Esophagus squamous epithelium (tissue), 4 donors: ENCODE measurements around the gene GBX1.

ENCODE experiments used
- POLR2A ChIP-seq, 4 donors: fragments of 450-650 bp; IDR thresholded peaks; one replicate each; pipeline ENCODE4 v1.6.1; 2017; ENCODE audit warnings: antibody characterized with exemption in 4 of 4, mild to moderate bottlenecking in 4 of 4, moderate library complexity in 3 of 4
- TF ChIP-seq, protein P1 (sequence below), 6 experiments: fragments of 450-650 bp in 4 of 6; fragments of 200-600 bp in 2 of 6; sonication (generic) in 2 of 6; IDR thresholded peaks; one replicate each; pipeline ENCODE4 v1.5.1; 2016 to 2019; ENCODE audit warnings: antibody characterized with exemption in 6 of 6, mild to moderate bottlenecking in 4 of 6, moderate library complexity in 4 of 6

DNA sequence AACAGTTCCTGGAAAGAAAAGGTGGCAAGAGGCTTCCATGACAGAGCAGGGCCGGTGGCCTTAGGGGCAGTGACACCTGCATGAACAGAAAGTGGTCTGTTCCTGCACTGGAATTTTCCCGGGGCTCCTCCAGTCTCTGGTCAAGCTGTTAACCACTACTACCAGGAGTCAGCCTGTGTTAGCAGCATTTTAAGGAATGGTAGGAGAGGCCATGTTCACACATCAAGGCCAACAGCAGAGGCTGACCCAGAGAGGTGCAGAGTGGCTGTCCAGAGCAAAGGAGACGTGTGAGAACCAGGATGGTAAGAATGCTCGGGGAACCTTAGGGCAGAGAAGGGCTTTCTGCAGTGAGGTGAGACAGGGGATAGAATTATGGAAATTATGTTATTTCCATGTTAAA lies 34.3 kb upstream of the GBX1 start:
- TF ChIP-seq, protein P1, sequence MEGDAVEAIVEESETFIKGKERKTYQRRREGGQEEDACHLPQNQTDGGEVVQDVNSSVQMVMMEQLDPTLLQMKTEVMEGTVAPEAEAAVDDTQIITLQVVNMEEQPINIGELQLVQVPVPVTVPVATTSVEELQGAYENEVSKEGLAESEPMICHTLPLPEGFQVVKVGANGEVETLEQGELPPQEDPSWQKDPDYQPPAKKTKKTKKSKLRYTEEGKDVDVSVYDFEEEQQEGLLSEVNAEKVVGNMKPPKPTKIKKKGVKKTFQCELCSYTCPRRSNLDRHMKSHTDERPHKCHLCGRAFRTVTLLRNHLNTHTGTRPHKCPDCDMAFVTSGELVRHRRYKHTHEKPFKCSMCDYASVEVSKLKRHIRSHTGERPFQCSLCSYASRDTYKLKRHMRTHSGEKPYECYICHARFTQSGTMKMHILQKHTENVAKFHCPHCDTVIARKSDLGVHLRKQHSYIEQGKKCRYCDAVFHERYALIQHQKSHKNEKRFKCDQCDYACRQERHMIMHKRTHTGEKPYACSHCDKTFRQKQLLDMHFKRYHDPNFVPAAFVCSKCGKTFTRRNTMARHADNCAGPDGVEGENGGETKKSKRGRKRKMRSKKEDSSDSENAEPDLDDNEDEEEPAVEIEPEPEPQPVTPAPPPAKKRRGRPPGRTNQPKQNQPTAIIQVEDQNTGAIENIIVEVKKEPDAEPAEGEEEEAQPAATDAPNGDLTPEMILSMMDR (IDR thresholded peaks at IDR 0.05), result no peak
- no peak for TF ChIP-seq POLR2A (IDR thresholded peaks at IDR 0.05)
